ENCODE data around the gene HRH2.
"Not testable (repeated sequence)": the region's sequence is repeated elsewhere in the genome, so short reads cannot be mapped to it uniquely, and the experiment has no call there.

HRH2 gene

GRCh38 chr5:175657593-175658271, at the start of gene HRH2:
TSS of gene HRH2 (plus strand) at chr5:175658071. CDS start at chr5:175683234, 25,163 bp downstream.
- no peak for DNase-seq (ENCODE audit: low spot score)

- no peak for DNase-seq (ENCODE audit: low spot score)
Observed at GRCh38 chr5:175609526-175609925, 48.3 kb upstream of the HRH2 start.

GRCh38 chr5:175610381-175610780, 47.5 kb upstream of the HRH2 start:
- no peak for DNase-seq (ENCODE audit: low spot score)

GRCh38 chr5:175610898-175611297, 47.0 kb upstream of the HRH2 start:
- no peak for DNase-seq (ENCODE audit: low spot score)

GRCh38 chr5:175614223-175614815, 43.6 kb upstream of the HRH2 start:
- no peak for DNase-seq (ENCODE audit: low spot score)

GRCh38 chr5:175614861-175615260, 43.0 kb upstream of the HRH2 start:
- no peak for DNase-seq (ENCODE audit: low spot score)

- DNase-seq (ENCODE audit: low spot score), result no peak
Observed at GRCh38 chr5:175616083-175616482, 41.8 kb upstream of the HRH2 start.

- not testable (repeated sequence) for DNase-seq (ENCODE audit: low spot score)
Observed at GRCh38 chr5:175616527-175616926, 41.3 kb upstream of the HRH2 start.

- no peak for DNase-seq (ENCODE audit: low spot score)
Observed at GRCh38 chr5:175617447-175617846, 40.4 kb upstream of the HRH2 start.

- DNase-seq (ENCODE audit: low spot score), result no peak
Observed at GRCh38 chr5:175620527-175620926, 37.3 kb upstream of the HRH2 start.

GRCh38 chr5:175621971-175622370, 35.9 kb upstream of the HRH2 start:
- no peak for DNase-seq (ENCODE audit: low spot score)

GRCh38 chr5:175623088-175623487, 34.8 kb upstream of the HRH2 start:
- DNase-seq (ENCODE audit: low spot score), result no peak

- DNase-seq (ENCODE audit: low spot score), result no peak
Observed at GRCh38 chr5:175624316-175624715, 33.6 kb upstream of the HRH2 start.

GRCh38 chr5:175627005-175627404, 30.9 kb upstream of the HRH2 start:
- no peak for DNase-seq (ENCODE audit: low spot score)

- no peak for DNase-seq (ENCODE audit: low spot score)
Observed at GRCh38 chr5:175627739-175628138, 30.1 kb upstream of the HRH2 start.

- DNase-seq (ENCODE audit: low spot score), result no peak
Observed at GRCh38 chr5:175628668-175629067, 29.2 kb upstream of the HRH2 start.

GRCh38 chr5:175629261-175629660, 28.6 kb upstream of the HRH2 start:
- DNase-seq (ENCODE audit: low spot score), result no peak

GRCh38 chr5:175629793-175630192, 28.1 kb upstream of the HRH2 start:
- DNase-seq (ENCODE audit: low spot score), result no peak

GRCh38 chr5:175635854-175636584, 21.9 kb upstream of the HRH2 start:
- no peak for DNase-seq (ENCODE audit: low spot score)

GRCh38 chr5:175638305-175638704, 19.6 kb upstream of the HRH2 start:
- no peak for DNase-seq (ENCODE audit: low spot score)

- DNase-seq (ENCODE audit: low spot score), result no peak
Observed at GRCh38 chr5:175640106-175640775, 17.6 kb upstream of the HRH2 start.

- no peak for DNase-seq (ENCODE audit: low spot score)
Observed at GRCh38 chr5:175642998-175643397, 14.9 kb upstream of the HRH2 start.

- no peak for DNase-seq (ENCODE audit: low spot score)
Observed at GRCh38 chr5:175646251-175646650, 11.6 kb upstream of the HRH2 start.

All from AG08395 (cell line).